Liver (tissue), 2 donors: ENCODE data around the gene KCNMA1.

ENCODE experiments used
- TF ChIP-seq, protein P1 (sequence below): fragments of 150-350 bp; IDR thresholded peaks from 2 replicates; pipeline ENCODE4 v1.5.1; 2017; ENCODE audit warnings: improper control_type of control experiment, low read depth, low read length; ENCODE audit not compliant: missing input control
- TF ChIP-seq, protein P2 (sequence below): IDR thresholded peaks from 2 replicates; pipeline ENCODE4 v1.6.1; 2016; ENCODE audit warnings: antibody characterized with exemption, mild to moderate bottlenecking
- donor health status: healthy.

DNA sequence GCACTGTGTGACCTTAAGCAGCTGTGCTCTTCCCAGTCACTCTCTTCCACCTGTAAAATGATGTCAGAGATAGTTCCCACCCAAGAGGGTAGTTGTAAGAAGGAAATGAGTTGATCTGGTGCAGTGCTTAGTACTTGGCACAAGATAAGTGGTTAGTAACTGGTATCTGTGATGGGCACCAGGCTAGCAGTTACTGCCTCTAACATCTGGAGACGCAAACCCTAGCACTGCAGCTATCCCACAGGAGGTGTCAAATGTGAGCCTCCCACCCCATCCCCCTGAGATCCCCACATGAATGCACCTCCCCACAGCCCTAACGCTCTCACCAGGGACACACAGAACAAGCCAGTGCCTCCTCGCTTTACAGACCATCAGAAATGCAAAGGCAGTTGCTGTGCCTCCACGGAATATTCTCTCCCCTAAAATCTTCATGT is 72.0 kb downstream of the KCNMA1 start:
- TF ChIP-seq, protein P1, sequence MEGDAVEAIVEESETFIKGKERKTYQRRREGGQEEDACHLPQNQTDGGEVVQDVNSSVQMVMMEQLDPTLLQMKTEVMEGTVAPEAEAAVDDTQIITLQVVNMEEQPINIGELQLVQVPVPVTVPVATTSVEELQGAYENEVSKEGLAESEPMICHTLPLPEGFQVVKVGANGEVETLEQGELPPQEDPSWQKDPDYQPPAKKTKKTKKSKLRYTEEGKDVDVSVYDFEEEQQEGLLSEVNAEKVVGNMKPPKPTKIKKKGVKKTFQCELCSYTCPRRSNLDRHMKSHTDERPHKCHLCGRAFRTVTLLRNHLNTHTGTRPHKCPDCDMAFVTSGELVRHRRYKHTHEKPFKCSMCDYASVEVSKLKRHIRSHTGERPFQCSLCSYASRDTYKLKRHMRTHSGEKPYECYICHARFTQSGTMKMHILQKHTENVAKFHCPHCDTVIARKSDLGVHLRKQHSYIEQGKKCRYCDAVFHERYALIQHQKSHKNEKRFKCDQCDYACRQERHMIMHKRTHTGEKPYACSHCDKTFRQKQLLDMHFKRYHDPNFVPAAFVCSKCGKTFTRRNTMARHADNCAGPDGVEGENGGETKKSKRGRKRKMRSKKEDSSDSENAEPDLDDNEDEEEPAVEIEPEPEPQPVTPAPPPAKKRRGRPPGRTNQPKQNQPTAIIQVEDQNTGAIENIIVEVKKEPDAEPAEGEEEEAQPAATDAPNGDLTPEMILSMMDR = no peak
- TF ChIP-seq, protein P2, sequence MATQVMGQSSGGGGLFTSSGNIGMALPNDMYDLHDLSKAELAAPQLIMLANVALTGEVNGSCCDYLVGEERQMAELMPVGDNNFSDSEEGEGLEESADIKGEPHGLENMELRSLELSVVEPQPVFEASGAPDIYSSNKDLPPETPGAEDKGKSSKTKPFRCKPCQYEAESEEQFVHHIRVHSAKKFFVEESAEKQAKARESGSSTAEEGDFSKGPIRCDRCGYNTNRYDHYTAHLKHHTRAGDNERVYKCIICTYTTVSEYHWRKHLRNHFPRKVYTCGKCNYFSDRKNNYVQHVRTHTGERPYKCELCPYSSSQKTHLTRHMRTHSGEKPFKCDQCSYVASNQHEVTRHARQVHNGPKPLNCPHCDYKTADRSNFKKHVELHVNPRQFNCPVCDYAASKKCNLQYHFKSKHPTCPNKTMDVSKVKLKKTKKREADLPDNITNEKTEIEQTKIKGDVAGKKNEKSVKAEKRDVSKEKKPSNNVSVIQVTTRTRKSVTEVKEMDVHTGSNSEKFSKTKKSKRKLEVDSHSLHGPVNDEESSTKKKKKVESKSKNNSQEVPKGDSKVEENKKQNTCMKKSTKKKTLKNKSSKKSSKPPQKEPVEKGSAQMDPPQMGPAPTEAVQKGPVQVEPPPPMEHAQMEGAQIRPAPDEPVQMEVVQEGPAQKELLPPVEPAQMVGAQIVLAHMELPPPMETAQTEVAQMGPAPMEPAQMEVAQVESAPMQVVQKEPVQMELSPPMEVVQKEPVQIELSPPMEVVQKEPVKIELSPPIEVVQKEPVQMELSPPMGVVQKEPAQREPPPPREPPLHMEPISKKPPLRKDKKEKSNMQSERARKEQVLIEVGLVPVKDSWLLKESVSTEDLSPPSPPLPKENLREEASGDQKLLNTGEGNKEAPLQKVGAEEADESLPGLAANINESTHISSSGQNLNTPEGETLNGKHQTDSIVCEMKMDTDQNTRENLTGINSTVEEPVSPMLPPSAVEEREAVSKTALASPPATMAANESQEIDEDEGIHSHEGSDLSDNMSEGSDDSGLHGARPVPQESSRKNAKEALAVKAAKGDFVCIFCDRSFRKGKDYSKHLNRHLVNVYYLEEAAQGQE = no peak
